Brain pericyte (primary cell): ENCODE data around the gene ARID5B.
"Not testable (repeated sequence)": the region's sequence is repeated elsewhere in the genome, so short reads cannot be mapped to it uniquely, and the experiment has no call there.

Experiments
- DNase-seq: peaks from one replicate; pipeline ENCODE4 v3.0.0-alpha.2; 2012; ENCODE audit warnings: low read depth, low spot score

Gene ARID5B

DNA sequence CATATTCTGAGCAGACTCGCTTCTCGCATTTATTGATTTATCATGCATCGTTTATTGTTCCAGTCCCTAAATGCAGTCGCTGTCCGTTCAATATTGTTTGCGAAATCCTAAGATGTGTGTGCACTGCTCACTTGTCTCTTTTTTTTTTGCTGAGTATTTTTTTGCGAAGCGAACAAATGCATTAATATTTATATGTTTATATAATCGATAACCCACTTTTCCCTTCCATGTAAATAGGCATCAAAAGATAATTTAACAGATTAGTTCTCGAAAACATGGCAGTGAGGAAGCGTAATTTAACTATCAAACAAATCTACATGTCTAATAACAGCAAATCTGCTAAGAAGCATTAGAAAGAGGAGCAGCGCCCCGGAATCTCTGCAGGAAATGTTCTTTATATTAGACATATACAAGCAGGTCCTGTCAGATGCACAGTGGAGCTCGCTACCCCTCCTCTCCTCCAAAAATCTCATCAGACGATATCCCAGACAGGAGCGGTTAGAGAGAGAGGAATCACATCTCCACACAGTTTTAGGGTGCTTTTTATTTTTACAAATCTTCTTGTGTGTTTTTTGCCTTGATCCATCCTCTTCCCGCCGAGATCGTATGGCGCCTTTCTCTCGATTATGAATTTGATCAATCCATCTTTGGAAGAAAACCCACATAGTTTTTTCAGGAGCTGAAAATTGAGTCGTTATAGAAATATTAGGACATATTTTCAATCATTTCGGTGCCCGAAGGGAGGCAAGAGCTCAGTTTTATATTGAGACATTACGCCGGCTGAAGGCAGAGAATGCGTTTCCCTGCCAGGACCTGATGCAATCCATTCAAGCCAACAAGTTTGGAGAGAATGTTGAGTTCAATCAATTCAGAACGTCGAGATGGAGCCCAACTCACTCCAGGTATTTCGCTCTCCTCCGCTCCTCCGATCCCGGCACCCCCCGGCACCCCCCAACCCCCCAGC is at the start of gene ARID5B:
Gene ARID5B, plus strand, starts transcription at position 871 of the 964 bp plus-strand sequence. Its CDS starts 11 bp downstream, at position 882.
- DNase-seq: no peak

DNA sequence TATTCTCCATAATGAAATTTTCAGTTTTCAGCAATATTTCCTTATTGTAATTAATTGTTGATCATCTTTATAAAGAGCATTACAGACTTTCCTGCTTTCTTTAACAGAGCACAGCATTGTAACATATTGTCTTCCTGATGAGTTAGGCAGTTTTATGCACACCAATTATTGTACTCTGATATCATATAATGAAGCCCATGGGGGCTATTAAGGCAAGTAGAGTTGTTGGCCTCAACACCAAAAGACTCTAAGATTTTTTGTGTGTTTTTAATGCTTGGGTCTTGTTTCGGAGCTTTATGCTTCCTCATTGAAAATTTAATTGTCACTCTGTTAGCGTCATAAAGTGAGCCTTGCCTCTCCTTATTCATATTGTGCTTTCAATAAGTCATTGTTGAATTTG is 49.2 kb upstream of the ARID5B start:
- no peak for DNase-seq

DNA sequence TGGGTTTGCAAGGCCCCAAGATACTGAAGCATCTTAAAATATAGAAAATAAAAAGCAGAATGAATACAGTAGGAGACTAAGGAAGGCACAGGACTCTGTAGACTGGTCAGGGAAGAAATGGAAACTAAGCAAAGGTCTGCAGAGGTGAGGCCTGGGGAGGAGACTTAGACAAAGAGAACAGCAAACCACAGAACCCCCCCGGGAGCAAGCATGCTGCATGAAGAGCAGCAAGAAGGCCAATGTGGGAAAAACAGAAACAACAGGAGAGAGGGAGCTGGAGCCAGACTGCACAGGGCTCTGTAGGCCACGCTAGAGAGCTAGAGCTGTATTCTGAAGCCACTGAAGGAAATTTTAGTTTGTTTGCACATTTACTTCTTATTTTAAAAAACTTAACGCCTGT is 45.7 kb upstream of the ARID5B start:
- no peak for DNase-seq

DNA sequence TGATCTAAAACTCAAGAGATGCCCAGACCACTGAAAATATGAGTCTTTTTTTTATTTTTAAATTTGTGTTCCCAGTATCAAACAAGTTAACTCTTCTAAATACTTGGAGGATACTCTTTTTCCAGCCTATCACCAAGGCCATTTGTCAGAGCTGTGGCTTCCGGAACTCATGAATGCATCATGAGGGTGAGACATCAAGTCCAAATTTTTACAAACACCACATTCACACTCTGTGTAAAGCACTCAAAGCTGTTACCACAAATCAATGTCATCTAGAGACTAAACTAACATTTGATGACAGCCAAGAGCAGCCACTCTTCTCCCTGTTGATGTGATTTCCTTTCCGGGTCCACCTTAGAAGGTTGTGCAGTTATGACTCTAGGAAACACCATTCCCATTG is 43.8 kb upstream of the ARID5B start:
- DNase-seq: no peak

DNA sequence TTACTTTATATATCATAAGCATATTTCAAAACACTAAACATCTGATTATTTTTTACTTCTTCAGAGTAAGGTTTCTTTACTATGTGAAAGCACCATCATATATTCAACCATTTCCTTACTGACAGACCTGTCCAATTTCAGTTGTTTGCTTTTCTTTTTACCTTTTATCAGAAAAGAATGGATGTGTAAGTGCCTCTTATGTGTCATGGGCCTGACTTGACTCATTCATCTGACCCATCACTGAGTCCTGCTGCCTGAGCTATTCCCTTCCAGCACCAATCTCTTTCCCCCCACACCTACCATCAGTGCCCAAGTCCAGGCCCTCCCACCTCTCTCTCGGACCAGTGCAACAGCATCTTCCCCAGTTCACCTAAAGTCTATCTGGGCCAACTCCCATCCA is 41.7 kb upstream of the ARID5B start:
- no peak for DNase-seq

DNA sequence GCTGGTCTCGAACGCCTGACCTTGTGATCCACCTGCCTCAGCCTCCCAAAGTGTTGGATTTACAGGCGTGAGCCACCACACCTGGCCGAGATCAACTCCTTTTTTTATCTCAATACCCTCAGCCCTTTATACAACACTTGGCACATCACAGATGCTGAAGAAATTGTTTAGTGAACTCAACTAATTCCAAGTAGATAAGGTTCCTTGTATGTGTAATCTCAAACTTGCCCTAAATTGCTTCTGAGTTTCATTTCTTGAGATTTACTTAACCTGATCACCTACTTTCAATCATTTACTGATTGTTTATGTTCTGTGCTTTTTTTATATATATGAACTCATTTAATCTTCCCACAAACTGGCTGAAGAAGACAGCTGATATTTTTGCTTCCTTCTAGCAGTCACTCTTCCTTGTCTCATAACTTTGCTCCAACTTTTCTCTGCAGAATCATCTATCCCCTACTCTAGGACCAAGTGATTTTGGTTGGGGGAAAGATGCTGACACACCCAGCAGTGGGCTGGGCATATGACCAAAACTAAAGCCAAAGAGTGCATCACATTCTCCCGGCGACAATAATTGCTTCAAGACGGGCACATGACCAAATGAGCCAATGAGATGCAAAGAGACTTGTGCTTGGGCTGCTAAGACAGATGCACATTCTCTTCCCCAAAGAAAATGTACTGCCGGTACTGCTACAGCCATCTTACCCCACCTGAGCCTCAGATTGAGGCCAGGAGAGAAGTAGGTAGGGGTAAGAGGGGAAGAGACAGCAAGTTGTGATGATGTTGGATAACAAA is 40.3 kb upstream of the ARID5B start:
- DNase-seq: no peak

GRCh38 chr10:61863981-61864380 is 37.5 kb upstream of the ARID5B start:
- no peak for DNase-seq

DNA sequence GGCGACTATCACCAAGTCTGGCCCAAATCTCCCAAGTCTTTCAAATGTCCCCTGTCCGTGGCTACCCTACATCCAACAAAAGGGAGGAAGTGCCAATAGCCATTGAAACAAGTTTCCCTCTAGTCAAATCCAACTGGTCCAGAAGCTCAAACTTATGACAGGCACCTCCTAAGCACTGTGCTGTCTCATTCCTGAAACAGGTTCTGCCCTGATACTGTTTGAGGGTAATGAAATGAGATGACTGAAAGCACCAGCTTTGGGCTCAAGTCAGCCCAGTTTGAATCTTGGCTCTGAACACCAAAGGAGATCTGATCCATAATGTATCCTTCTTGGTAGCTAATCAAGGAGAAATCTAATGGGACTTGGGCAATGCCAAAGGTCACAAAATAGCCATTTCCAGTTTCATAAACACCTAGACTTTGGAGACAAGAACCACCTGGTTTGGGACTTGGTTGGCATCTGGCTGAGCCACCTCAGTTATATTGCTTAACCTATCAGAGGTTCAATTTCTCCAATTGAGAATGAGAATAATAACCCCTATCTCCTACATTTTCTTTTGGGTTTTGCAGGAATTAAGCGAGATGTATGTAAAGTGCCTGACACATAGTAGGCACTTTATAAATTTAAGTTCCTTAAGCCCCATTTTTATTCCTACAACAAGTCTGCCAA is 34.7 kb upstream of the ARID5B start:
- no peak for DNase-seq

- not testable (repeated sequence) for DNase-seq
These were observed 34.1 kb upstream of the ARID5B start for GRCh38 chr10:61867374-61867773.

GRCh38 chr10:61867817-61868216 is 33.7 kb upstream of the ARID5B start:
- not testable (repeated sequence) for DNase-seq

- DNase-seq: no peak
These were observed 32.3 kb upstream of the ARID5B start for GRCh38 chr10:61869041-61869675.

DNA sequence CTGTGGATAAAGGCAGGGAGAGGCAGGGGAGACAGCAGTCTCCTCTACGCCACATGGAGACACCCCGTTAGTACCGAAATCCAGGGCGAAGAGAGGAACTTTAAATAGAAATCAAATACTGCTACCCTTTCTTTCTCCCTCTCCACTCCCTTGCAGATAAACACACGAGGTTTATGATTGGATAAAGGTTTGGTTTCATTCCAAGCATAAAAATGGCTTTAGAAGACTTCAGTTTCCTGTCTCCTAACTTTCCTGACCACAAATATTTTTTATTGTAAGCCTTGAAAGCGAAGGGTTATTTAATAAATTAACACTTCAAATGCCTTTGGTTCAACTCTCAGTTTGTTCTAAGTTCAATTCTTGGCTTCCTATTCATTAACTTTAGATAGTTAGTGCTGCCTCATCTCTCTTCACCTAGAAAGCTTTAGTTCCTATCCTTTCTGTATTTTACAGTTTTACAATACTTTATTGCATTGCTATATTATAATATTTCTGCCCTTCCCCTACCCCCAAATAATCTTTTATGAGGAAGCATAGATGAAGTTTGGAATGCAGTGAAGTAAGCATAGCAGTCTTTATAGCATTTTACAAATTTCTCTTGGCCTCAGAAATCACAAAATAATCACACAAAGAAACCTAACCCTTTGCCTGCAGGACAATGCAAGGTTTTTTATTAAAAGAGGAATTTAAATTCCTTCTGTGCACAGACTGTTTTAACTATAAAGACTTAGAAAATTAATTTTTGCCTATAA is 31.5 kb upstream of the ARID5B start:
- no peak for DNase-seq

- DNase-seq: no peak
These were observed 31.0 kb upstream of the ARID5B start for GRCh38 chr10:61870526-61870895.

GRCh38 chr10:61871487-61871886 is 30.0 kb upstream of the ARID5B start:
- no peak for DNase-seq

- DNase-seq: no peak
These were observed 23.4 kb upstream of the ARID5B start for GRCh38 chr10:61877887-61878739.

- no peak for DNase-seq
These were observed 22.8 kb upstream of the ARID5B start for GRCh38 chr10:61878740-61879068.

DNA sequence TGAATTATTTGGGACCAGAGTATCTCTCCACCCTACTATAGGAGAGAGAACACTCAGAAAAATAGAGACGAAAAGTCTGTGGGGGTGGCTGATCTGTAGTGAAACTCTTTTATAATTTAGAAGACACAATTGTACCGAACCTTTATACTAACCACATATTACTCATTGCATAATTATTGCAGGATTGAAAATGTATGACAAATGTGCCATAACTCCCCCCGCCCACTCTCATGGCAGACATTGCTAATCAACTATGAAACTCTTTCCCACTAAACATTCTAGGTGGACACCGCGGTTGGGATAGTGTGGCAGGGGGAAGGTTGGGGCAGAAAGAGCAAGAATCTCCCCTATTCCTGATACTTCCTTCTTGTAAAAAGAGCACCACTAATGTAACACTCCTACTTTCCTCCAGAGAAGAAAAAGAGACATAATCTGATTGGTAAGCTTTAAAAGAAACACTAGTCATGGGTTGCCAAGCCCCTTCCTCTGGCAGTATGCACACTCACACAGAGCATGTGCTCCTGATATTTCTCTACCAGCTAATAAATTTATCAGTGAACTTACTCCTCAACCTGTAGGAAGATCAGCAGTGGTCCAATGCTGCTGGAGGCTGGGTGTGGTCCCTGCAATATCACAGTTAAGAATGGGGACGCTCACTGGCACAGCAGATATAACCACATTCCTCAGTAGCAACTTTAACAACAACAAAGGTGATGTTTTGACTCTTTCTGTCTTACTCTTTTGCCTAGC is 18.7 kb upstream of the ARID5B start:
- DNase-seq: no peak

- no peak for DNase-seq
These were observed 18.0 kb upstream of the ARID5B start for GRCh38 chr10:61883371-61884025.

DNA sequence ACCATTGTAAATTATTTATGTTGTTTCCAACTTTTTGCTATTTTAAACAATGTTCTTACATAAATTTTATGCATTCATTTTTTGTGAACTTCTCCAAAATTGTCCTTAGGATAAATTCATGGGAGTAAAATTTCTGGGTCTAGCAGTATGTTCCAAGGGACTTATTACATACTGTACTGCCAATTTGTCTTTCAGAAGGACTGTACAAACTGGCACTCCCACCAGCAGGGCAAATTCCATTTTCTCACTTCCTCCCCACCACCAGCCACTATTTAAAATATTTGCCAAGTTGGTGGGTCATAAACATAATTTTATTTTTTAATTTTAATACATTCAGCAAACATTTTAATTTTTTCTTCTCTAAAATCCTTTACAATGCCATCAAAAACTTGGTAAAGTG is 13.7 kb upstream of the ARID5B start:
- no peak for DNase-seq
